H9 (cell line): Measurements from ENCODE around the gene BLOC1S3. TPM values are rescaled to one million over a fixed set of nuclear protein-coding genes. Genes with fewer than 3 reads are reported as not detected.

ENCODE experiments used
- DNase-seq: peaks from one replicate; pipeline ENCODE4 v3.0.0-alpha.2; 2017
- H2AFZ ChIP-seq: one replicate; pipeline ENCODE4 v1.6.1; 2013; ENCODE audit warnings: mild to moderate bottlenecking, low read length, control low read depth, moderate library complexity
- H2AK5ac ChIP-seq: 2 replicates; pipeline ENCODE4 v1.6.1; 2013; ENCODE audit warnings: low read length, control low read depth, mixed read lengths; ENCODE audit not compliant: insufficient read length
- H2BK120ac ChIP-seq: one replicate; pipeline ENCODE4 v1.6.1; 2013; ENCODE audit warnings: low read depth, mild to moderate bottlenecking, low read length, control low read depth, inconsistent platforms; ENCODE audit not compliant: poor library complexity, severe bottlenecking
- H2BK12ac ChIP-seq: 2 replicates; pipeline ENCODE4 v1.6.1; 2013; ENCODE audit warnings: low read length, control low read depth, mixed read lengths, low read depth; ENCODE audit not compliant: insufficient read length
- H2BK15ac ChIP-seq: 2 replicates; pipeline ENCODE4 v1.6.1; 2013; ENCODE audit warnings: low read depth, low read length, control low read depth
- H2BK20ac ChIP-seq: one replicate; pipeline ENCODE4 v1.6.1; 2013; ENCODE audit warnings: low read depth, mild to moderate bottlenecking, low read length, control low read depth, inconsistent platforms; ENCODE audit not compliant: poor library complexity, severe bottlenecking
- H2BK5ac ChIP-seq: 2 replicates; pipeline ENCODE4 v1.6.1; 2013; ENCODE audit warnings: low read length, control low read depth, mixed read lengths; ENCODE audit not compliant: insufficient read length
- H3K14ac ChIP-seq: 2 replicates; pipeline ENCODE4 v1.6.1; 2013; ENCODE audit warnings: low read length, control low read depth; ENCODE audit not compliant: insufficient read depth
- H3K18ac ChIP-seq: 2 replicates; pipeline ENCODE4 v1.6.1; 2013; ENCODE audit warnings: low read depth, mild to moderate bottlenecking, mixed read lengths, low read length, control low read depth; ENCODE audit not compliant: insufficient read length
- H3K23ac ChIP-seq: 2 replicates; pipeline ENCODE4 v1.6.1; 2013; ENCODE audit warnings: low read length, control low read depth, mixed read lengths, low read depth; ENCODE audit not compliant: insufficient read length
- H3K23me2 ChIP-seq: 2 replicates; pipeline ENCODE4 v1.6.1; 2013; ENCODE audit warnings: low read depth, mild to moderate bottlenecking, mixed read lengths, low read length, control low read depth; ENCODE audit not compliant: insufficient read length, poor library complexity, severe bottlenecking
- H3K27ac ChIP-seq: 2 replicates; pipeline ENCODE4 v1.5.1; 2013; ENCODE audit warnings: low read length, control low read depth, mixed read lengths, low read depth; ENCODE audit not compliant: insufficient read length
- H3K27me3 ChIP-seq: 2 replicates; pipeline ENCODE4 v1.6.1; 2013; ENCODE audit warnings: low read length, control low read depth, inconsistent platforms; ENCODE audit not compliant: insufficient read depth
- H3K4ac ChIP-seq: 2 replicates; pipeline ENCODE4 v1.6.1; 2013; ENCODE audit warnings: low read depth, mild to moderate bottlenecking, control low read depth, inconsistent platforms, low read length, moderate library complexity
- H3K4me1 ChIP-seq: 2 replicates; pipeline ENCODE4 v1.6.1; 2013; ENCODE audit warnings: low read length, control low read depth, inconsistent platforms; ENCODE audit not compliant: insufficient read depth
- H3K4me2 ChIP-seq: 2 replicates; pipeline ENCODE4 v1.6.1; 2013; ENCODE audit warnings: low read length, control low read depth, mixed read lengths; ENCODE audit not compliant: insufficient read length, insufficient read depth
- H3K56ac ChIP-seq: 2 replicates; pipeline ENCODE4 v1.6.1; 2013; ENCODE audit warnings: low read depth, mild to moderate bottlenecking, mixed read lengths, low read length, control low read depth; ENCODE audit not compliant: insufficient read length
- H3K79me1 ChIP-seq: 2 replicates; pipeline ENCODE4 v1.6.1; 2013; ENCODE audit warnings: low read depth, mild to moderate bottlenecking, moderate library complexity, low read length, control low read depth, inconsistent platforms; ENCODE audit not compliant: insufficient read depth, poor library complexity, severe bottlenecking
- H3K79me2 ChIP-seq: 2 replicates; pipeline ENCODE4 v1.6.1; 2013; ENCODE audit warnings: low read length, control low read depth, inconsistent platforms; ENCODE audit not compliant: insufficient read depth
- H3K9ac ChIP-seq: 2 replicates; pipeline ENCODE4 v1.6.1; 2013; ENCODE audit warnings: low read length, control low read depth, mixed read lengths; ENCODE audit not compliant: insufficient read length; ENCODE audit errors: extremely low read depth
- H3K9me3 ChIP-seq: one replicate; pipeline ENCODE4 v1.6.1; 2013; ENCODE audit warnings: low read depth, low read length, inconsistent platforms; ENCODE audit not compliant: control insufficient read depth
- H3T11ph ChIP-seq: one replicate; pipeline ENCODE4 v1.6.1; 2013; ENCODE audit warnings: mild to moderate bottlenecking, low read length, control low read depth, inconsistent platforms
- H4K20me1 ChIP-seq: one replicate; pipeline ENCODE4 v1.6.1; 2013; ENCODE audit not compliant: control insufficient read depth, insufficient read length, insufficient read depth
- H4K5ac ChIP-seq: 2 replicates; pipeline ENCODE4 v1.6.1; 2013; ENCODE audit warnings: low read depth, mild to moderate bottlenecking, mixed read lengths, low read length, control low read depth; ENCODE audit not compliant: insufficient read length
- H4K8ac ChIP-seq: replicated peaks from 2 replicates; pipeline ENCODE4 v1.6.1; 2013; ENCODE audit warnings: low read length, control low read depth, mixed read lengths, low read depth; ENCODE audit not compliant: insufficient read length
- H4K91ac ChIP-seq: 2 replicates; pipeline ENCODE4 v1.6.1; 2013; ENCODE audit warnings: low read depth, mild to moderate bottlenecking, moderate library complexity, mixed read lengths, low read length, control low read depth; ENCODE audit not compliant: insufficient read length
- H3K27ac Mint-ChIP-seq, 3 experiments: 2 replicates in 2 of 3; 3 replicates in 1 of 3; pipeline ENCODE4 v1.8.0; 2020 to 2021; ENCODE audit warnings: mixed read lengths in 3 of 3, mild to moderate bottlenecking in 1 of 3, moderate library complexity in 1 of 3
- H3K27me3 Mint-ChIP-seq: 2 replicates; pipeline ENCODE4 v1.8.0; 2021; ENCODE audit warnings: low read depth, mild to moderate bottlenecking, moderate library complexity, mixed read lengths
- H3K36me3 Mint-ChIP-seq, 3 experiments: 2 replicates in 2 of 3; 3 replicates in 1 of 3; pipeline ENCODE4 v1.8.0; 2020 to 2021; ENCODE audit warnings: low read depth in 3 of 3, mixed read lengths in 3 of 3; ENCODE audit not compliant: insufficient read depth in 1 of 3
- H3K4me1 Mint-ChIP-seq, 2 experiments: 2 replicates each; pipeline ENCODE4 v1.8.0; 2020; ENCODE audit warnings: mixed read lengths in 2 of 2
- H3K4me3 Mint-ChIP-seq, 2 experiments: 2 replicates in 1 of 2; 3 replicates in 1 of 2; pipeline ENCODE4 v1.8.0; 2020 to 2021; ENCODE audit warnings: mild to moderate bottlenecking in 2 of 2, mixed read lengths in 2 of 2, moderate library complexity in 1 of 2
- H3K9me3 Mint-ChIP-seq, 2 experiments: 2 replicates in 1 of 2; 3 replicates in 1 of 2; pipeline ENCODE4 v1.8.0; 2020; ENCODE audit warnings: mild to moderate bottlenecking in 2 of 2, mixed read lengths in 2 of 2, moderate library complexity in 1 of 2
- WGBS: extraction: QIAGEN DNeasy Blood & Tissue Kit; methylation state at CpG from one replicate; pipeline ENCODE4 v1.1.7; 2013; ENCODE audit warnings: missing lambda C conversion rate, low lambda C conversion rate, mixed read lengths; ENCODE audit not compliant: insufficient read length; ENCODE audit errors: extremely low coverage; 5-methylcytosine and 5-hydroxymethylcytosine counted together
- total RNA-seq: library from RNA; stranded (reverse); gene quantifications from 2 replicates; pipeline ENCODE4 v1.2.1, GENCODE V29; 2021
- TF ChIP-seq, protein P1 (sequence below): fragments of 200-600 bp; sonication (generic); conservative IDR thresholded peaks from 3 replicates; pipeline ENCODE4 v1.8.0; 2021; ENCODE audit warnings: antibody characterized with exemption, mild to moderate bottlenecking

BLOC1S3 gene
- total RNA-seq, 1 experiment from 2014 or later: 9.2 TPM

DNA sequence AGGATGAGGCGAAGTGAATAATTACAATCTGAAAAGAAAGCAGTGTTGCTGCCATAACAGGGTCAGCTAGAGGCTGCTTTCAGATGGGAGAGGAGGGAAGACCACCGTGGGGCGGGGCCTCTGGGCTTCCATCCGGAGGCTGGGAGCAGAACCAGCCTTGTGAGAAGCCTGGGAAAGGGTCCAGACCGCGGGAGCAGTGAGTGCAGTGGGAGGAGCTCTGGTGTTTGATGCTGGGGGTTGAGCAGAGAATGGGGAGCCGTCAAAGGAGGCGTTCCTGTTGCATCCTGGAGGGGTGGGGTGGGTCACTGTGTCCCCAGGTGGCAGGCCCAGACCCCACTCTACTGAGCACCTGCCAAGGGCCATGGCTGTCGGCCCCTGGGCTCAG lies 35.9 kb upstream of the BLOC1S3 start:
- no peaks in the 10 kb centered on the region for H3K27me3 Mint-ChIP-seq
- H2AK5ac ChIP-seq: no peak overlapping the region
- H3K4ac ChIP-seq: no peak overlapping the region
- H3K27ac Mint-ChIP-seq: peak overlapping the region in 1 of 3 experiments; percentile 57; a peak in 1 of 7 replicates
- no peak overlapping the region for H2BK120ac ChIP-seq
- no peak overlapping the region for H3T11ph ChIP-seq
- no peaks in the 10 kb centered on the region for H3K79me2 ChIP-seq
- H3K27me3 ChIP-seq: no peaks in the 10 kb centered on the region
- no peak for DNase-seq
- WGBS: no CpG with 5 or more reads among the region's 9 CpGs
- H3K14ac ChIP-seq: no peak overlapping the region
- H2BK12ac ChIP-seq: no peak overlapping the region
- H3K23ac ChIP-seq: no peak overlapping the region
- H3K9me3 ChIP-seq: no peaks in the 10 kb centered on the region
- no peak overlapping the region for H4K91ac ChIP-seq
- no peaks in the 10 kb centered on the region for H4K20me1 ChIP-seq
- H2AFZ ChIP-seq: no peak overlapping the region
- H4K5ac ChIP-seq: no peak overlapping the region
- no peak overlapping the region for H4K8ac ChIP-seq
- H3K4me2 ChIP-seq: no peak overlapping the region
- no peak overlapping the region for H3K27ac ChIP-seq
- no peak overlapping the region for H3K18ac ChIP-seq
- no peaks in the 10 kb centered on the region for H3K9me3 Mint-ChIP-seq
- H3K4me1 Mint-ChIP-seq: peaks cover 6% of the 10 kb centered on the region in 2 experiments
- no peak overlapping the region; a peak in 1 of 5 replicates for H3K4me3 Mint-ChIP-seq
- H3K79me1 ChIP-seq: no peaks in the 10 kb centered on the region
- peaks cover 10 to 29% (median 27%) of the 10 kb centered on the region in 3 experiments; a peak in 6 of 7 replicates for H3K36me3 Mint-ChIP-seq
- H2BK15ac ChIP-seq: no peak overlapping the region
- no peak overlapping the region for H2BK20ac ChIP-seq
- TF ChIP-seq, protein P1, sequence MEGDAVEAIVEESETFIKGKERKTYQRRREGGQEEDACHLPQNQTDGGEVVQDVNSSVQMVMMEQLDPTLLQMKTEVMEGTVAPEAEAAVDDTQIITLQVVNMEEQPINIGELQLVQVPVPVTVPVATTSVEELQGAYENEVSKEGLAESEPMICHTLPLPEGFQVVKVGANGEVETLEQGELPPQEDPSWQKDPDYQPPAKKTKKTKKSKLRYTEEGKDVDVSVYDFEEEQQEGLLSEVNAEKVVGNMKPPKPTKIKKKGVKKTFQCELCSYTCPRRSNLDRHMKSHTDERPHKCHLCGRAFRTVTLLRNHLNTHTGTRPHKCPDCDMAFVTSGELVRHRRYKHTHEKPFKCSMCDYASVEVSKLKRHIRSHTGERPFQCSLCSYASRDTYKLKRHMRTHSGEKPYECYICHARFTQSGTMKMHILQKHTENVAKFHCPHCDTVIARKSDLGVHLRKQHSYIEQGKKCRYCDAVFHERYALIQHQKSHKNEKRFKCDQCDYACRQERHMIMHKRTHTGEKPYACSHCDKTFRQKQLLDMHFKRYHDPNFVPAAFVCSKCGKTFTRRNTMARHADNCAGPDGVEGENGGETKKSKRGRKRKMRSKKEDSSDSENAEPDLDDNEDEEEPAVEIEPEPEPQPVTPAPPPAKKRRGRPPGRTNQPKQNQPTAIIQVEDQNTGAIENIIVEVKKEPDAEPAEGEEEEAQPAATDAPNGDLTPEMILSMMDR: no peak
- no peak overlapping the region for H3K9ac ChIP-seq
- H3K56ac ChIP-seq: no peak overlapping the region
- H3K4me1 ChIP-seq: no peaks in the 10 kb centered on the region
- no peak overlapping the region for H2BK5ac ChIP-seq
- H3K23me2 ChIP-seq: no peaks in the 10 kb centered on the region
